IMR-90 (cell line): Measurements from ENCODE around the gene NSUN7. TPM values are rescaled to one million over a fixed set of nuclear protein-coding genes. Genes with fewer than 3 reads are reported as not detected.

Source experiments
- ATAC-seq: fragments of 200-7000 bp; cut with Tn5 transposase; 2 replicates; pipeline ENCODE4 v1.9.1; 2020; ENCODE audit warnings: low read depth, mild to moderate bottlenecking, moderate library complexity
- BruUV-seq: library from RNA; stranded (reverse); fragments of 400-500 nt; replicated peaks from 2 replicates; lab custom pipeline; 2021; lab: Mats Ljungman, UMichigan
- CTCF ChIA-PET: fragments of 300-600 bp; formaldehyde crosslinking; extraction: SDS; loops from one replicate; lab custom pipeline; 2021; ENCODE audit warnings: antibody characterized with exemption; lab: Yijun Ruan, JAX
- POLR2A ChIA-PET: fragments of 300-600 bp; sonication (Branson Sonifier 250); formaldehyde crosslinking; loops from one replicate; lab custom pipeline; 2022; ENCODE audit warnings: antibody characterized with exemption; ENCODE audit not compliant: unreplicated experiment; lab: Charles Lee
- DNase-seq: peaks from one replicate; pipeline ENCODE4 v3.0.0; 2013
- H2AFZ ChIP-seq: replicated peaks from 2 replicates; pipeline ENCODE3; 2013; ENCODE audit warnings: low read length, mild to moderate bottlenecking; ENCODE audit not compliant: poor library complexity
- H2AK5ac ChIP-seq: 2 replicates; pipeline ENCODE4 v1.6.1; 2013; ENCODE audit warnings: low read depth, low read length, inconsistent platforms
- H2AK9ac ChIP-seq: replicated peaks from 2 replicates; pipeline ENCODE3; 2013; ENCODE audit warnings: mild to moderate bottlenecking, low read depth, low read length, moderate library complexity; ENCODE audit not compliant: poor library complexity
- H2BK120ac ChIP-seq: 2 replicates; pipeline ENCODE4 v1.6.1; 2013; ENCODE audit warnings: low read depth, low read length, inconsistent platforms
- H2BK15ac ChIP-seq: 3 replicates; pipeline ENCODE4 v1.6.1; 2013; ENCODE audit warnings: low read depth, low read length, inconsistent platforms
- H2BK20ac ChIP-seq: 2 replicates; pipeline ENCODE4 v1.6.1; 2013; ENCODE audit warnings: low read depth, mild to moderate bottlenecking, inconsistent platforms, low read length, moderate library complexity
- H2BK5ac ChIP-seq: 2 replicates; pipeline ENCODE4 v1.6.1; 2013; ENCODE audit warnings: mild to moderate bottlenecking, low read depth, low read length, inconsistent platforms; ENCODE audit not compliant: poor library complexity, severe bottlenecking
- H3K14ac ChIP-seq: replicated peaks from 2 replicates; pipeline ENCODE4 v1.6.1; 2013; ENCODE audit warnings: low read depth, low read length, inconsistent platforms
- H3K18ac ChIP-seq: 2 replicates; pipeline ENCODE4 v1.6.1; 2013; ENCODE audit warnings: low read depth, low read length, control low read depth
- H3K23ac ChIP-seq: 2 replicates; pipeline ENCODE4 v1.6.1; 2013; ENCODE audit warnings: low read depth, low read length, inconsistent platforms
- H3K27ac ChIP-seq: 2 replicates; pipeline ENCODE4 v1.5.1; 2013; ENCODE audit warnings: mild to moderate bottlenecking, control low read depth, low read length; ENCODE audit not compliant: insufficient read depth
- H3K27me3 ChIP-seq: 2 replicates; pipeline ENCODE4 v1.6.1; 2013; ENCODE audit warnings: low read length; ENCODE audit not compliant: control insufficient read depth, insufficient read depth
- H3K36me3 ChIP-seq: 2 replicates; pipeline ENCODE4 v1.6.1; 2013; ENCODE audit warnings: low read length, mixed read lengths; ENCODE audit not compliant: control insufficient read depth, insufficient read depth
- H3K4ac ChIP-seq: 2 replicates; pipeline ENCODE4 v1.6.1; 2013; ENCODE audit warnings: low read depth, low read length, inconsistent platforms
- H3K4me1 ChIP-seq: 2 replicates; pipeline ENCODE4 v1.6.1; 2013; ENCODE audit warnings: low read length, mixed read lengths; ENCODE audit not compliant: control insufficient read depth, insufficient read depth
- H3K4me2 ChIP-seq: 2 replicates; pipeline ENCODE4 v1.6.1; 2013; ENCODE audit warnings: low read depth, mild to moderate bottlenecking, control low read depth, low read length, moderate library complexity
- H3K4me3 ChIP-seq: 2 replicates; pipeline ENCODE4 v1.5.1; 2013; ENCODE audit warnings: low read depth, mild to moderate bottlenecking, control low read depth, low read length, moderate library complexity; ENCODE audit not compliant: insufficient read depth
- H3K56ac ChIP-seq: 2 replicates; pipeline ENCODE4 v1.6.1; 2013; ENCODE audit warnings: low read length, inconsistent platforms; ENCODE audit not compliant: insufficient read depth; ENCODE audit errors: extremely low read depth
- H3K79me1 ChIP-seq, 2 experiments: 2 replicates each; pipeline ENCODE4 v1.6.1; 2013; ENCODE audit warnings: low read length in 2 of 2, inconsistent platforms in 1 of 2, low read depth in 1 of 2
- H3K9ac ChIP-seq: 2 replicates; pipeline ENCODE4 v1.6.1; 2013; ENCODE audit warnings: low read depth, low read length, control low read depth
- H3K9me1 ChIP-seq: 2 replicates; pipeline ENCODE4 v1.6.1; 2013; ENCODE audit warnings: low read length, inconsistent platforms; ENCODE audit not compliant: insufficient read depth
- H3K9me3 ChIP-seq: 2 replicates; pipeline ENCODE4 v1.6.1; 2013; ENCODE audit warnings: low read length; ENCODE audit not compliant: control insufficient read depth, insufficient read depth
- H4K20me1 ChIP-seq: 2 replicates; pipeline ENCODE4 v1.6.1; 2013; ENCODE audit warnings: low read length, inconsistent platforms; ENCODE audit not compliant: insufficient read depth
- H4K5ac ChIP-seq: 2 replicates; pipeline ENCODE4 v1.6.1; 2013; ENCODE audit warnings: mild to moderate bottlenecking, low read depth, low read length, control low read depth
- H4K8ac ChIP-seq, 2 experiments: 2 replicates each; pipeline ENCODE4 v1.6.1; 2013; ENCODE audit warnings: low read depth in 2 of 2, low read length in 2 of 2, control low read depth in 1 of 2, inconsistent platforms in 1 of 2
- H4K91ac ChIP-seq: 2 replicates; pipeline ENCODE4 v1.6.1; 2013; ENCODE audit warnings: low read depth, low read length, inconsistent platforms; ENCODE audit not compliant: insufficient read depth
- MAFK ChIP-seq: IDR thresholded peaks from 2 replicates; pipeline ENCODE4 v1.6.1; 2012; ENCODE audit warnings: low read depth, low read length, improper control_type of control experiment
- SMC3 ChIP-seq: fragments of 150-350 bp; IDR thresholded peaks from 2 replicates; pipeline ENCODE4 v1.6.1; 2016; ENCODE audit warnings: low read depth, mild to moderate bottlenecking, antibody characterized with exemption, low read length, moderate library complexity
- dilution Hi-C: fragments of 300-500 bp; cut with HindIII; formaldehyde crosslinking; loops from one replicate; pipeline ENCODE4 v1.14.3; 2018; ENCODE audit warnings: low sequenced_read_pairs; ENCODE audit not compliant: unreplicated experiment
- in situ Hi-C: fragments of 300-500 bp; cut with MboI; formaldehyde crosslinking; loops from 3 replicates; pipeline ENCODE4 v1.14.3; 2019; ENCODE audit warnings: low sequenced_read_pairs, inconsistent platforms, mixed read lengths
- intact Hi-C: fragments of 100-400 bp; cut with micrococcal nuclease; formaldehyde crosslinking; loops from 2 replicates; pipeline ENCODE4 v1.10.0; 2022
- polyA plus RNA-seq, 3 experiments: library from polyadenylated mRNA; depleted of rRNA; stranded (reverse); fragments of >200 nt; gene quantifications; 2 replicates each; pipeline ENCODE4 v1.2.3, GENCODE V29; 2012; ENCODE audit warnings: low replicate concordance in 1 of 3
- total RNA-seq: library from RNA; depleted of rRNA; stranded (reverse); fragments of >200 nt; gene quantifications from 2 replicates; pipeline ENCODE4 v1.2.3, GENCODE V29; 2012

The NSUN7 gene
- total and polyA plus RNA-seq, 2 of the 4 experiments (the other 2 are of a cell fraction), result not detected

DNA sequence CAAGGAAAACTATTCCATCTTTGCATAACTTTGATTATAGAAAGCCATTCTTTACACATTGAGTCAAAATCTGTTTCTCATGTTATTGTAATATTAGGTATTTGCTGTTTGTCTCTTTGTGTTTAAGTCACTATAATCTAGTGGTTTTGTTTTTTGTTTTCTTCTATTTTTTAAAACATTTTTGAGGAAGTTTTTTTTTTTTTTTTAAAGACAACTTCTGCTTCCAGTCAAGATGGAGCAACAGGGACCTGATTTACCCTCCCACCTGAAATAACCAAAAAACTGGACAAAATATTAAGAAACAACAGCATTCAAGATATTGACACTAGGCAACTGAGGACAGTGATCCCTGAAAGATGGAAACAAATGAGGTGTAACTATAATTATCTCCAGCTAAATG lies 18.4 kb upstream of the NSUN7 start:
- Histone ChIP-seq H3K14ac (no peak overlapping the region), H3K18ac (no peak overlapping the region), H2AK5ac (no peak overlapping the region), H3K4me2 (no peak overlapping the region), H3K27ac (no peak overlapping the region), H2BK15ac (no peak overlapping the region), H3K23ac (no peak overlapping the region), H3K9me3 (no peaks in the 10 kb centered on the region), H3K36me3 (no peaks in the 10 kb centered on the region), H2AK9ac (no peak overlapping the region), H3K4me1 (no peaks in the 10 kb centered on the region), H3K4me3 (no peak overlapping the region), H2AFZ (no peak overlapping the region), H3K79me1 (no peaks in the 10 kb centered on the region), H4K5ac (no peak overlapping the region), H4K20me1 (no peaks in the 10 kb centered on the region), H3K9ac (no peak overlapping the region), H2BK5ac (no peak overlapping the region), H2BK20ac (no peak overlapping the region), H4K91ac (no peak overlapping the region), H3K27me3 (peaks cover 8% of the 10 kb centered on the region), H2BK120ac (no peak overlapping the region), H3K4ac (no peak overlapping the region), H4K8ac (no peak overlapping the region), H3K56ac (no peak overlapping the region), H3K9me1 (no peaks in the 10 kb centered on the region)
- no peak for ATAC-seq
- CTCF ChIA-PET, result no interaction called here
- no peak for DNase-seq
- in situ Hi-C loops (loop anchor here (25.0 kb wide), 1 partner anchor 506 kb away; no protein-coding TSS in a partner anchor), dilution Hi-C loops (no loop called here), intact Hi-C loops (loop anchor here (5.0 to 10.0 kb wide), 2 partner anchors 523 to 579 kb away; partner anchors contain the start of gene UCHL1)
- BruUV-seq, result no TSS peak
- no peak for TF ChIP-seq MAFK
- TF ChIP-seq SMC3, result no peak
- POLR2A ChIA-PET, result no interaction called here
